GM18861 (cell line): ENCODE measurements around the gene ZNRF1.
"Not testable (repeated sequence)": the region's sequence is repeated elsewhere in the genome, so short reads cannot be mapped to it uniquely, and the experiment has no call there.

Experiments
- ATAC-seq: cut with Tn5 transposase; IDR thresholded peaks from one replicate; pipeline ENCODE4 v1.9.1; 2021; ENCODE audit not compliant: unreplicated experiment

ZNRF1 gene

DNA sequence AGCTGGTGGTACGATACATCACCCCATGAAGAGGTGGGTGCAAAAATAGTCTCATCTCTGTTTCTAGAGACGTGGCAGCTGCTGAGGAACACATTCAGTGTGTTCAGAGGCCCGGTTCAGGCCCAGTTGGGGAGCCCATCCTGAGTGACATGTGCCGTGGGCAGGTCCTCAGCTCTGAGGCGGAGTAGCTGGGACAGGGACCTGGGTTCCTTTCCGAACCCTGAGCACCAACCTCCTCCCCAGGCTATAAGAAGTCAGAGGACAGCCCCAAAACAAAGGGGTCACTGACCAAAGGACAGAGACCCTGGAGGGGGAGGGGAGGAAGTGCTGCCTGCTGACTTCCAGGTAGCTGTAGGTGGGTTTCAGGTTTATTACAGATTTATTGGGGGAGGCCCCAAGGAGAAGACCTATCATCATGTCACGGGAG lies 112.7 kb downstream of the ZNRF1 start:
- no peak for ATAC-seq

GRCh38 chr16:75111961-75112733 lies 113.3 kb downstream of the ZNRF1 start:
- ATAC-seq, result no peak

GRCh38 chr16:75112734-75113491 lies 114.1 kb downstream of the ZNRF1 start:
- ATAC-seq, result no peak

DNA sequence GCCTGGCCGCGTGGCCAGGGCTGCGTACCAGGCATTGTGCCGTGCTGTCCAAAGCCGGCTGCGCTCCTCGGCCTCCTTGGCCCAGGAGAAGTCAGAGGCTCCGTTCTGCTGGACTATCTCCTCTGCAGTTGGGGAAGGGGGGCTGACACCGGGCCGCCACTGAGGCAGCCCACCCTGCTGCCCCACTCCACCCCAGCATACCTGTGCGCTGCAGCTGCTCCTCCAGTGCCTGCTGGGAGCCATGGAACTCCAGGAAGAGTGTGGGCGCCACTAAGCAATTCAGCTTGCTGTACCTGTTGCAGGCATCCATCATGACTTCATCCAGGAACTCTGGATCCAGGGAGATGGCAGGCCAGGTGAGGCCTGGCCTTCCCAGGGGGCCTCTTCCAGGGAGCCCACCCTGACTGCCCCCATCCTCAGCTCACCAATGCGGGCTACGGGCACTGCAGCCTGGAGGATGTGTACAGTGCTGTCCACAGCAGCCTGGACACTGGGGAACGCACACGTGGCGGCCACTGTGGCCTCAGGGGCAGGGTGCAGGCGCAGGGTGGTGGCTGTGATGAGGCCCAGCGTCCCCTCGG lies 114.8 kb downstream of the ZNRF1 start:
- ATAC-seq, result no peak

DNA sequence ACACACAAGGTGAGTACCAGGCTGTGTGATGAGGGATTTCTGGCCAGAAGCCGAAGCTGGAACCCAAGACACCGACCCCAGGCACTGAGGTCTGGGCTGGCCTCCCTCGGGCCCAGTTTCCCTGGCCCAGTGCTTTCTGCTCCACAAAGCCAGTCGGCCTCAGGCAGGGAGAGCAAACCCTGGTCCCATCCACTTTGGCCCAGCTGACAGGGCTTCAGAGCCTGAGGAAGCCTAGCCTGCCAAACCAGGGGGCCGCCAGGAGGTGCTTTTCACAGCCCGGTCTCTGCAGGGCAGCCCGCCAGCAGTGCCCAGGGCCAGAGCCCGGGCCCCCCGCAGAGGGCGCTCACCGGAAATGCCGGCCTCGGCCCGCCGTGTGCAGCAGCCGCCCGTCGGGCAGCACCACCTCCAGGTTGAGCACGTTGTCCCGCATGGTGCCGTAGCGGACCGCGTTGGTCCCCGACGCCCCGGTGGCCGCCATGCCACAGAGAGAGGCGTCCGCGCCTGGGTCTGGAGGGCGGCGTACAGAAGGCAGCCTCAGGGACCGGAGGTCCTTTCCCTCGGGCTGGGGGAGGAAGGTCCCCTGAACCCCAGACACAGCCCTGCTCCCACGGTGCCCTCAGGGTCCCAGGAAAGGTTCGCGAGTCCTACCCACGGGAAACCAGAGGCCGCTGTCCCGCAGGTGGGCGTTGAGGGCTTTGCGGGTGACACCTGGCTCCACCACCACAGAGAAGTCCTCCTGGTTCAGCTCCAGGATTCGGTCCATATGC lies 115.5 kb downstream of the ZNRF1 start:
- ATAC-seq, result no peak

DNA sequence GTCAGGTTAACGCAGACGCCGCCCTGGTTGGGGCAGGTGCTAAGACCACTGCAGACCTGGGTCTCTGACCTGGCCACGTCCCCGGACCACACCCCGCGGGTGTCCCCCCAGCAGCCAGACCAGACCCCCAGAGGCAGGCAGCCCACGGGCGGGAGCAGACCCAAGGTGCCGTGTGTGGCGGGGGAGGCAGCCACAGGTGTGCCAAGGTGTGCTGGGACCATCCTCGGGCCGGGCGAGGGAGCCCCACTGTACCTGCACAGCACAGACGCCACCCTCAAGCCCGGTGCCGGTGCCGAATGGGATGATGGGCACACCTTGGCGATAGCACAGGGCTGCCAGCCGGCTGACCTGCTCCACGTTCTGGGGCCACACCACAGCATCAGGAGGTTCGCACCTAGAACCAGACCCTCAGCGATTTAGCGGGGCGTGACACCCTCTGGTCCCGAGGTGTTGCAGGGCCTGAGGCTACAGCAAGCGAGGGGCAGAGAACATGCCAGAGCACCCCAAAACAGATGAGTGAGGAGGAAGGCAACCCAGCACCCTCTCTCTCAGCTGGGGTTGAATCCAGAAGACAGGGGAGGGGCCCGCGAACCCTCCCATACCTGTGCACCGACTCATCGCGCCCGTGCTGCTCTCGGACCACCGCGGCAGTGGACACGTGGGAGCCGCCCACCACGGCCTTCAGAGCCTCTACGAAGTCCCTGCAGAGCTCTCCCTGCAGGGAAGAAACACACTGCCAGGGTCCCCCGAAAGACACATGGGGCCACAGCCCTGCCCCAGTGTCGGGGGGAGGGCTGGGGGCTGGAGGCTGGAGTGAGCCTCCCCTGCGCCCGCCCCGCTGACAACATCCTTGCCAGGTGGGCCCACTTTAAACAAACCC lies 116.4 kb downstream of the ZNRF1 start:
- no peak for ATAC-seq

- ATAC-seq, result no peak
Measured at GRCh38 chr16:75116081-75116910, 117.5 kb downstream of the ZNRF1 start, which contains the start of gene LDHD. TSS of gene LDHD (minus strand) at chr16:75116780. CDS start at chr16:75116720, 60 bp downstream.

DNA sequence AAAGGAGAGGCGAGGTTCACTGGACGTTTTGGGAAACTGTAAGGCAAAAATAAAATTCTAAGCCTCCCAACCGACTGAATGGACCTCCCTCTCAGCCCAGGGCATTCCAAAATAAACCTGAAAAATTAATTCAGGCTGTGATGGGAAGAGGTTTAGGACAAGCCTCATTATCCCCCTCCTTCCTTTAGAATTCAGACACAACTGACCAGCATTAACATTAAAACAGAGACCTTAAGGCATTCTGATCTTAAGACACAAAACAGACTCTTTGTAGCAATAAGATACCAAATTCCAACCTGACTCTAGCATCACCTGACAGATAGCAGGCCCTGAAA lies 118.1 kb downstream of the ZNRF1 start:
- ATAC-seq, result no peak

GRCh38 chr16:75118943-75119539 lies 120.2 kb downstream of the ZNRF1 start:
- no peak for ATAC-seq

DNA sequence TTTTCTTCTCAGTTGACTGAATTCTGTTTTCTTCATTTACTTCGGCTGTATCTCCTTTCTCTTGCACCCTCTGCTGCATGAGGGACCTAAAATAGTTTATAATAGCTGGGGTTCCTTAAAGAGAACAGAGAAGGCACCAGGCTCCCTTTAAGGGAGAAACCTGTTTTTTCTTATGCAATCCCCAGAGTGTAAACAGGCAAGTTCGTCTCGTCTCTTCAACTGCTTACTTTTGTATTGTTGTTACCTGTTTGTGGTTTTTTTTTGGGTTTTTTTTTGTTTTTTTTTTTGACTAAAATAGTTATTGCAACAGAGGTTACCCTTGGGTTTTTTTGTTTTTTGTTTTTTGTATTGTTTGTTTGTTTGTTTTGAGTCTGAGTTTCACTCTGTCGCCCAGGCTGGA lies 121.4 kb downstream of the ZNRF1 start:
- ATAC-seq, result no peak

GRCh38 chr16:75121949-75122568 lies 123.2 kb downstream of the ZNRF1 start:
- no peak for ATAC-seq

GRCh38 chr16:75122609-75123008 lies 123.8 kb downstream of the ZNRF1 start:
- ATAC-seq, result no peak

DNA sequence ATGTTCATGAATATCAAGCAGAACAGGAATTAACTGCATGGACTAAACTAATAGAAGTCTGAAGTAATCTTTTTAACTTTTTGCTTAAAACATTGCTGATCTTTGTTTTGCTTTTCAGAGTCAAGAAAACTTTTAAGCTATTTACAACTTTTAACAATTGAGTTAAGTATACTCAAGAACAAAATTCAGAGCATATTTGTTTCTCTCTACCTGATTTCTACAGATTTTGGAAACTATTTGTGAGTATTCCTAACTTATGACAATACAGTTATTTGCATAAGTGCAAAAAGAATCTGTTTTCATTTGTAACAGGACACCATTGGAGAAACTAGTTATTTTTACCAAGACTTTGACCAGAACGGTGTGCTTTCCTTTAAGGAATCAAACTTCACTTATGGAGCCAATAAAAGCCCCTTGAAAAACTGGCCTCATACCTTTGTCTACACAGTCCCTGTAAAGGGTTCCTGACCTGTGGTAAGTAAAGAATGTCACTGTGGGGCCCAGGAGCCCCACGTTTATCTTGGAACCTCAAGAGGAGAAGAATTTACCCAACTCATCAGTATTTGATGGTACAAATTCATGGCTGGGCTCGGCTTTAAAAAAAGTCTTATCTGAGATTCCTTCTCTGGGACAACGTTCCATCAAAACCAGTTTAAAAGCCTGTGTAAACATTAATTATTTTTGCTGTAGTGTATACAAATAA lies 129.0 kb downstream of the ZNRF1 start:
- ATAC-seq, result no peak

- ATAC-seq, result not testable (repeated sequence)
Measured at GRCh38 chr16:75129421-75130149, 130.8 kb downstream of the ZNRF1 start.

- no peak for ATAC-seq
Measured at GRCh38 chr16:75130150-75130771, 131.4 kb downstream of the ZNRF1 start.

- no peak for ATAC-seq
Measured at GRCh38 chr16:75131081-75131480, 132.3 kb downstream of the ZNRF1 start.

DNA sequence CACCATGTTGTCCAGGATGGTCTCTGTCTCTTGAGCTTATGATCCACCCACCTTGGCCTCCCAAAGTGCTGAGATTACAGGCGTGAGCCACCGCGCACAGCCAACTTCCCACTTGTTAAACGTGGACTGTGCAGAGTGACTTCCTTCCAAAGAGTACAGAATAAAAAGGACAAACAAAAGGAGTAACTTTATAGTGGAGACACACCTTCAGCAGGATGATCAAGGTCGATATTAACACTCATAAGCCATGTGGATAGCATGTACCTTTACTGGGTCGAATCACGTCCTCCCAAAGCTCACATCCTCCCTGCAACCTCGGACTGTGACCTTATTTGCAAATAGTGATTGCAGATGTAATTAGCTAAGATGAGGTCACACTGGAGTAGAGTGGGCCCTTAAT lies 139.4 kb downstream of the ZNRF1 start:
- no peak for ATAC-seq
